ENCODE measurements around the gene OXT. TPM values are rescaled to one million over a fixed set of nuclear protein-coding genes. Genes with fewer than 3 reads are reported as not detected.

The OXT gene
- total and polyA plus RNA-seq, 11 donors = 0.67 TPM; not detected in 10

- WGBS, 4 donors = 66 to 88% (median 77%) methylated on average over 3 to 4 of the region's 4 CpGs
Measured at GRCh38 chr20:3039426-3039825, 32.0 kb upstream of the OXT start.

GRCh38 chr20:3040086-3040485 is 31.3 kb upstream of the OXT start:
- Histone ChIP-seq H3K36me3 (peaks cover 0 to 58% (median 54%) of the 10 kb centered on the region in 9 donors), H3K4me3 (no peak overlapping the region), H3K27me3 (no peaks in the 10 kb centered on the region), H3K4me1 (peaks cover 0 to 25% (median 14%) of the 10 kb centered on the region in 12 donors), H3K9me3 (no peaks in the 10 kb centered on the region), H3K27ac (no peak overlapping the region)
- intact Hi-C loops (cut with DNase I) = no loop called here
- 93 to 99% (median 97%) methylated on average over 6 to 8 of the region's 8 CpGs for WGBS, 4 donors
- ATAC-seq = no peak
- DNase-seq = no peak
- TF ChIP-seq CTCF (IDR thresholded peaks at IDR 0.05) = no peak

More at GRCh38 chr20:3039426-3039825, 32.0 kb upstream of the OXT start:
- H3K4me1 ChIP-seq = peaks cover 0 to 21% (median 9%) of the 10 kb centered on the region in 12 donors
- peaks cover 0 to 65% (median 60%) of the 10 kb centered on the region in 9 donors for H3K36me3 ChIP-seq
- no peak for DNase-seq
- intact Hi-C loops (cut with DNase I) = no loop called here
- H3K27ac ChIP-seq = no peak overlapping the region
- TF ChIP-seq POLR2A (IDR thresholded peaks at IDR 0.05) = no peak
- TF ChIP-seq CTCF (IDR thresholded peaks at IDR 0.05) = no peak
- no peaks in the 10 kb centered on the region for H3K9me3 ChIP-seq
- no peak overlapping the region for H3K4me3 ChIP-seq
- ATAC-seq = no peak
- H3K27me3 ChIP-seq = no peaks in the 10 kb centered on the region

GRCh38 chr20:3041854-3042409 is 29.5 kb upstream of the OXT start:
- WGBS, 4 donors = 56 to 61% (median 58%) methylated on average over 10 of the region's 10 CpGs
- H3K36me3 ChIP-seq = peaks cover 0 to 40% (median 36%) of the 10 kb centered on the region in 9 donors
- no peak for TF ChIP-seq CTCF (IDR thresholded peaks at IDR 0.05)
- TF ChIP-seq POLR2A (IDR thresholded peaks at IDR 0.05) = no peak
- peak overlapping the region; percentile 4 to 72 (median 64) for H3K27ac ChIP-seq
- H3K9me3 ChIP-seq = no peaks in the 10 kb centered on the region
- no peaks in the 10 kb centered on the region for H3K27me3 ChIP-seq
- peak overlapping the region in 2 of 12 donors; percentile 4 to 21 for H3K4me3 ChIP-seq
- H3K4me1 ChIP-seq = peaks cover 0 to 33% (median 20%) of the 10 kb centered on the region in 12 donors
- DNase-seq (no peak), ATAC-seq (no peak)
- intact Hi-C loops (cut with DNase I) = no loop called here

- WGBS, 4 donors = 83 to 89% (median 85%) methylated on average over 5 of the region's 5 CpGs
- Histone ChIP-seq H3K9me3 (no peaks in the 10 kb centered on the region), H3K4me1 (peaks cover 0 to 39% (median 26%) of the 10 kb centered on the region in 12 donors), H3K36me3 (peaks cover 0 to 34% (median 31%) of the 10 kb centered on the region in 9 donors), H3K27me3 (no peaks in the 10 kb centered on the region), H3K4me3 (no peak overlapping the region), H3K27ac (peak overlapping the region in 11 of 12 donors; percentile 48 to 73 (median 66))
- ATAC-seq (peak in 1 of 4 donors; percentile 21), DNase-seq (peak in 4 of 5 donors; percentile 52 to 74 (median 64))
- no peak for TF ChIP-seq CTCF (IDR thresholded peaks at IDR 0.05)
- no peak for TF ChIP-seq POLR2A (IDR thresholded peaks at IDR 0.05)
- intact Hi-C loops (cut with DNase I) = no loop called here
Measured at GRCh38 chr20:3042625-3043024, 28.8 kb upstream of the OXT start.
